Right ventricle myocardium superior (tissue), 1 donor: ENCODE results near the gene ANKRD9. TPM values are rescaled to one million over a fixed set of nuclear protein-coding genes. Genes with fewer than 3 reads are reported as not detected.

ENCODE experiments used
- ATAC-seq: fragments of 200-7000 bp; cut with Tn5 transposase; one replicate; pipeline ENCODE4 v1.9.1; 2020; ENCODE audit warnings: mild to moderate bottlenecking; ENCODE audit not compliant: poor library complexity
- DNase-seq: peaks from one replicate; pipeline ENCODE4 v3.0.0-alpha.2; 2020
- intact Hi-C: fragments of 100-400 bp; cut with DNase I; formaldehyde crosslinking; loops from one replicate; pipeline ENCODE4 v1.11.2; 2022
- total RNA-seq: library from RNA; stranded (reverse); fragmentation: NEBNext Ultra II Directional; extraction: Animal tissue kit (Norgen Biotek cat#: 25700); gene quantifications from one replicate; pipeline ENCODE4 v1.2.1, GENCODE V29; 2021
- donor health status: DM: no; HTN: yes; CAD: no; lungs with severe emphysema.

ANKRD9 gene
- total RNA-seq, 1 donor from 2014 or later: 159 TPM

DNA sequence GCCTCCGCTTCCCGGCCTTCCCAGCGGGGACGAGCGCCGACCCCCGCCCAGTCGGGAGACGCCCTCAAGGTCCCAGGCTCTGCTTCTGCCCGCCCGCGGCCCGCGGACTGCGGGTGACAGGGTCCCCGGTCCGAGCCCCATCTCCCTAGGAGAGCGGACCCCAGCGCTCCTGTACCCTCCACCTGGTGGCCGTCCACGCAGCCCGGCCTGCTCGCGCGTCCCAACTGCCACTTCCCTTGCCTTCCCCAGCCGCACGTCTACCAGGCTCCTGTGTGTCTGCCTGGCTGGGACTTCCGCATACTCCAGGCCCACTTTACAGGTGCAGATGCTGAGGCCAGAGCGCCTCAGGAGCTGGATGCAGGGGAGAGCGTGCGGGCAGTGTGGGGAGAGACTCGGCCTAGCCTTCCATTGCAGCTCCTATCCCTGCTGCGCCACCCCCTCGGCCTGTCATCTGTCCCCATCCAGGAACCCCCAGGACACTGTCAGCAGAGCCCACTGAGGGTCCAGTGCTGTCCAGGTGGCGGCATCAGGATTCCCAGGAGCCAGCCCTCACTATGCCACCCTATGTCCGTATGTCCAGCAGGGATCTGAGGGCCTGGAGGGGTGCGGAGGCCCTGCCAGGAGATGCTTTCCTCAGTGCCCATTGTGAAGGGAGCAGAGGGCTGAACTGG lies 8.0 kb upstream of the ANKRD9 start:
- peak; percentile 45 for DNase-seq
- intact Hi-C loops: no loop called here
- ATAC-seq: peak; percentile 6

- DNase-seq: peak; percentile 79
Observed at GRCh38 chr14:102516531-102517391, 7.2 kb upstream of the ANKRD9 start.

GRCh38 chr14:102514987-102515733 lies 5.6 kb upstream of the ANKRD9 start:
- no peak for DNase-seq
- ATAC-seq: no peak
- intact Hi-C loops: no loop called here

More at GRCh38 chr14:102516531-102517391, 7.2 kb upstream of the ANKRD9 start:
- ATAC-seq: peak; percentile 88
- intact Hi-C loops: loop anchor here (1.0 kb wide), 1 partner anchor 78 kb away; no protein-coding TSS in a partner anchor

DNA sequence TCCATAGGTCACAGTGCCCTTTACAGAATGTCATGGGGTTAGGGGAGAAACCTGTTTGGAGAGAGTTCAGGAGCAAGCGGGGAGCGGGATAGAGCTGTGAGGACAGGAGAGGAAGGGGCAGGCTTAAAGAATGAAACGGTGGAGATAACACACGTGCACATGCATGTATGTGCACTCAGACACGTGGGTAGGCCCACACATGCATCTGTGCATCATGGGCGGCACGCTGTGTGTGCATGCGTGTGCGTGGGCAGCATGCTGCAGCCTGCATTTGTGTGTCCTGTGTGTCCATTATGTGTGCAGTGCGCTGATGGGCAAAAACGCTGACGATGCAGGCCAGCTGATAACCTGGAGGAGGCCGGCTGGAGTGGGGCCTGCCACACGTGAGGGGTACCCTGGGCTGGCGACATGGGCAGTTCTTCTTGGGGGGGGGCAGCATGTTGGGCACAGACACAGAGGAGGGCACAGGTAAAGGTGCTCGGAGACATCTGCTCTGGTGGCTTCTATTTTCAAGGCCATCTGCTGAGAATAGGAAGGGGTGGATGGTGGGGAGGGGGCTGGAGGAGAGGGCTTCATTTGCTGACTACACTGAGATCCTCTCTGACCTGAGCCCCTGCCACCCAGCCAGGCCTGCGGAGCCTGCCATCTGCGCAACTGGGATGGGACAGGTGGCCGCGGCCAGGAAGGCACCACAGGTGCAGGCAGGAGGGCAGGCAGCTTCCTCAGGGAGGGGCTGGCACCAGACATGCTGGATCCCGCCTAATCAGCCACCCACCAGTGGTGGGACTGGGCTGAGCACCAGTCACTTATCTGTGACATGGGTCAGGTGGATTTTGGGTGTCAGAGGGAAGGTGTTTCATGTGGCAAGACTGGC lies 4.6 kb upstream of the ANKRD9 start:
- DNase-seq (no peak), ATAC-seq (no peak)
- intact Hi-C loops: no loop called here

- no peak for DNase-seq
- ATAC-seq: no peak
Observed at GRCh38 chr14:102512793-102513300, 3.3 kb upstream of the ANKRD9 start.

DNA sequence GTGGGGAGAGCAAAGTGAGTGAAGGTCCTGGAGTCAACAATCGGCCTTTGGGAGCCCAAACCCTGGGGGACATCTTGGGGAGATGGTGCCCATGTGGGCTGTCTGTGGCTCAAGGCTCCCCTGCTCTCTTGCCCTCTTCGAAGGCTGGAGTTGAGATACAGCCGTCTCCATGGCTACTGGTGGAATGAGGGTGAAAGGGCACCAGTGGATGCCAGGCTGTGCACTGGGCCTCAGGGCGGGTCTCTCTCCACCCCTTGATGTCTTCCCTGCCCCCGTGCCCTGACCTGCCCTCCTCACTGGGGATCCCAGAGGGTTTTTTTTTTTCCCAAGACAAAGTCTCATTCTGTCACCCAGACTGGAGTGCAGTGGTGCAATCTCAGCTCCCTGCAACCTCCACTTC lies 2.0 kb upstream of the ANKRD9 start:
- no peak for ATAC-seq
- no peak for DNase-seq
- intact Hi-C loops: no loop called here

More at GRCh38 chr14:102512793-102513300, 3.3 kb upstream of the ANKRD9 start:
- intact Hi-C loops: no loop called here

DNA sequence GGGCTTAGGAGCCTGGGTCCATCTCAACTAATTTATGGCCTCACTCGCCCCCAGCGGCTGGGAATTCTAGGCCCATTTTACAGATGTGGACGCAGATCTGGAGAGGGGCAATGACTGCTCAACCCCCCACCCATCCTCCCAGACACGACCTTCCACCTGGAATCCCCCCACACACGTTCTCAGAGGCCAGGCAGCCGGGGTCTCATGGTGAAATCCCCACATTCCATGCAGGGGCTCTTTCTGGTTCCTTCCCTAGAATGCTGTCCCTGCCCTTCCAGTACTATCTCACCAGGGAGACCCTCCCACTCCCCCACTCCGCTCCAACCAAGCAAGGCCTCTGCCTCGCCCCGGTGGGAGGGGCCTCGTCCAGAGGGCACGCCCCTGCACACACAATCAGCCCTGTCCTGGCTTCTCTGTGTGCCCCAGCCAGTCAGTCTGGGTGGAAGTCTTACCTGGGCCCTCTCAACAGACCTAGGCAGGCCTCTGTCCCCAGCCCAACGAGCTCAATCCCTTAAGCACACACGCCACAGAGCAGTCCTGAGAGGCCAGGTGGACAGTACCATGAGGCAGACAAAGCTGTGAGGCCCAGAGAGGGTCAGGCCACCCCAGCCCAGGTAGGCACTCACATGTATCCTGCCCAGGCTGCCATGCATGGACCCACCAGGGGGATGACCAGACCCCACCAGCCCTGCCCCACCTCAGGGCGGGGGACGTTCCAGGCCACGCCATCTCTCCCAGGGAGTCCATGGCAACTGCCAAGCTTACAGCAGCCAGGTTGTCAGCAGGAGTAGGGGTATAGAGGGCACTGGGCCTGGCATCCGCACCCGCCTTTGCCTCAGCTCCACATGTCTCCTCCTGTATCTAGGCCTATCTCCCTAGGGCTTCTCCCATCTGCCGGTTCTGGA lies 1.3 kb upstream of the ANKRD9 start:
- intact Hi-C loops: no loop called here
- ATAC-seq (peak; percentile 41), DNase-seq (peak; percentile 69)

GRCh38 chr14:102508774-102509745 lies 516 bp downstream of the ANKRD9 start:
- peak; percentile 88 for DNase-seq
- intact Hi-C loops: no loop called here

GRCh38 chr14:102508410-102508773 lies 1.2 kb downstream of the ANKRD9 start:
- intact Hi-C loops: no loop called here
- peak; percentile 28 for ATAC-seq
- DNase-seq: peak; percentile 67

More at GRCh38 chr14:102508774-102509745, 516 bp downstream of the ANKRD9 start:
- peak; percentile 48 for ATAC-seq

GRCh38 chr14:102507857-102508312 lies 1.7 kb downstream of the ANKRD9 start:
- no peak for DNase-seq
- intact Hi-C loops: no loop called here
- ATAC-seq: no peak

GRCh38 chr14:102507081-102507856 lies 2.3 kb downstream of the ANKRD9 start:
- DNase-seq (no peak), ATAC-seq (no peak)
- intact Hi-C loops: no loop called here

DNA sequence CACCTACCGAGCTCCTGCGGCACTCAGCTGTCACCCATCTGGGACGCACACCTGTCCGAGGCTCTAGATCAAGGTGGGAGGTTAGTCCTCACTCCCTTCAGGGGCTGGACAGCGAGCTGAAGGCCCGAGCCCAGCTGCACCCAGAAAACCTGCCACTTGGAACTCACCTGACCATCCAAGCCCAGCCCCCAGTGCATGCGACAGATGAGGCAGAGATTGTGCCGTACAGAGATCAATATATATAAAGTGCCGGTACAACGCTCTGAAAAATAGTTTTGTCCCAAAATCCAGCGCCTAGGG lies 3.0 kb downstream of the ANKRD9 start:
- DNase-seq (no peak), ATAC-seq (no peak)
- intact Hi-C loops: no loop called here

GRCh38 chr14:102505775-102506625 lies 3.6 kb downstream of the ANKRD9 start:
- DNase-seq: no peak

GRCh38 chr14:102505000-102505619 lies 4.5 kb downstream of the ANKRD9 start:
- ATAC-seq (no peak), DNase-seq (no peak)
- intact Hi-C loops: no loop called here

More at GRCh38 chr14:102505775-102506625, 3.6 kb downstream of the ANKRD9 start:
- no peak for ATAC-seq
- intact Hi-C loops: no loop called here
